PFSK-1 (cell line): ENCODE measurements around the gene ANXA1. TPM values are rescaled to one million over a fixed set of nuclear protein-coding genes. Genes with fewer than 3 reads are reported as not detected.

Source experiments
- FOXP2 ChIP-seq: optimal IDR thresholded peaks from 2 replicates; pipeline ENCODE3; 2011; ENCODE audit warnings: borderline replicate concordance, control low read depth, inconsistent platforms; ENCODE audit not compliant: insufficient read depth; ENCODE audit errors: extremely low read length, extremely low read depth
- POLR2AphosphoS5 ChIP-seq: IDR thresholded peaks from 2 replicates; pipeline ENCODE4 v1.6.1; 2012; ENCODE audit warnings: low read depth, mild to moderate bottlenecking, control low read depth, low read length, moderate library complexity
- SIN3A ChIP-seq: IDR thresholded peaks from 2 replicates; pipeline ENCODE4 v1.6.1; 2012; ENCODE audit warnings: mild to moderate bottlenecking, low read length, moderate library complexity, borderline replicate concordance; ENCODE audit not compliant: insufficient read depth
- TAF1 ChIP-seq: IDR thresholded peaks from 2 replicates; pipeline ENCODE4 v1.6.1; 2012; ENCODE audit warnings: low read length, control low read depth, borderline replicate concordance; ENCODE audit not compliant: insufficient read depth
- polyA plus RNA-seq: library from polyadenylated mRNA; unstranded; fragments of >200 nt; gene quantifications from one replicate; pipeline ENCODE4 v1.2.1, GENCODE V29; 2012; ENCODE audit warnings: low read depth, missing spikeins; ENCODE audit not compliant: insufficient read length
- TF ChIP-seq, protein P1 (sequence below), 2 experiments: IDR thresholded peaks; 2 replicates each; pipeline versions ENCODE4 v1.6.1 to v1.8.0; 2011 to 2012; ENCODE audit warnings: low read depth in 2 of 2, low read length in 2 of 2, control low read depth in 1 of 2, inconsistent platforms in 1 of 2, mild to moderate bottlenecking in 1 of 2, moderate library complexity in 1 of 2; ENCODE audit not compliant: insufficient read depth in 1 of 2

The ANXA1 gene
- 38.5 TPM for polyA plus RNA-seq

- TF ChIP-seq, protein P1, sequence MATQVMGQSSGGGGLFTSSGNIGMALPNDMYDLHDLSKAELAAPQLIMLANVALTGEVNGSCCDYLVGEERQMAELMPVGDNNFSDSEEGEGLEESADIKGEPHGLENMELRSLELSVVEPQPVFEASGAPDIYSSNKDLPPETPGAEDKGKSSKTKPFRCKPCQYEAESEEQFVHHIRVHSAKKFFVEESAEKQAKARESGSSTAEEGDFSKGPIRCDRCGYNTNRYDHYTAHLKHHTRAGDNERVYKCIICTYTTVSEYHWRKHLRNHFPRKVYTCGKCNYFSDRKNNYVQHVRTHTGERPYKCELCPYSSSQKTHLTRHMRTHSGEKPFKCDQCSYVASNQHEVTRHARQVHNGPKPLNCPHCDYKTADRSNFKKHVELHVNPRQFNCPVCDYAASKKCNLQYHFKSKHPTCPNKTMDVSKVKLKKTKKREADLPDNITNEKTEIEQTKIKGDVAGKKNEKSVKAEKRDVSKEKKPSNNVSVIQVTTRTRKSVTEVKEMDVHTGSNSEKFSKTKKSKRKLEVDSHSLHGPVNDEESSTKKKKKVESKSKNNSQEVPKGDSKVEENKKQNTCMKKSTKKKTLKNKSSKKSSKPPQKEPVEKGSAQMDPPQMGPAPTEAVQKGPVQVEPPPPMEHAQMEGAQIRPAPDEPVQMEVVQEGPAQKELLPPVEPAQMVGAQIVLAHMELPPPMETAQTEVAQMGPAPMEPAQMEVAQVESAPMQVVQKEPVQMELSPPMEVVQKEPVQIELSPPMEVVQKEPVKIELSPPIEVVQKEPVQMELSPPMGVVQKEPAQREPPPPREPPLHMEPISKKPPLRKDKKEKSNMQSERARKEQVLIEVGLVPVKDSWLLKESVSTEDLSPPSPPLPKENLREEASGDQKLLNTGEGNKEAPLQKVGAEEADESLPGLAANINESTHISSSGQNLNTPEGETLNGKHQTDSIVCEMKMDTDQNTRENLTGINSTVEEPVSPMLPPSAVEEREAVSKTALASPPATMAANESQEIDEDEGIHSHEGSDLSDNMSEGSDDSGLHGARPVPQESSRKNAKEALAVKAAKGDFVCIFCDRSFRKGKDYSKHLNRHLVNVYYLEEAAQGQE (IDR thresholded peaks at IDR 0.05; ENCODE audit: insufficient read depth in 1 of 2, low read depth in 2 of 2, low read length in 2 of 2) = no peak
- no peak for TF ChIP-seq TAF1
- TF ChIP-seq POLR2AphosphoS5 = no peak
- TF ChIP-seq SIN3A = no peak
- no peak for TF ChIP-seq FOXP2
Observed at GRCh38 chr9:73151653-73152542, at the start of gene ANXA1. ANXA1 (plus strand) TSS chr9:73151865; CDS start chr9:73158536, 6,671 bp downstream.

GRCh38 chr9:73104342-73104741 lies 47.3 kb upstream of the ANXA1 start:
- TF ChIP-seq, protein P1 (IDR thresholded peaks at IDR 0.05; ENCODE audit: insufficient read depth in 1 of 2, low read depth in 2 of 2, low read length in 2 of 2) = no peak

- no peak for TF ChIP-seq SIN3A
- TF ChIP-seq TAF1 = no peak
- no peak for TF ChIP-seq FOXP2
- no peak for TF ChIP-seq POLR2AphosphoS5
- TF ChIP-seq, protein P1 (IDR thresholded peaks at IDR 0.05; ENCODE audit: insufficient read depth in 1 of 2, low read depth in 2 of 2, low read length in 2 of 2) = no peak
Observed at GRCh38 chr9:73104921-73105320, 46.7 kb upstream of the ANXA1 start.

DNA sequence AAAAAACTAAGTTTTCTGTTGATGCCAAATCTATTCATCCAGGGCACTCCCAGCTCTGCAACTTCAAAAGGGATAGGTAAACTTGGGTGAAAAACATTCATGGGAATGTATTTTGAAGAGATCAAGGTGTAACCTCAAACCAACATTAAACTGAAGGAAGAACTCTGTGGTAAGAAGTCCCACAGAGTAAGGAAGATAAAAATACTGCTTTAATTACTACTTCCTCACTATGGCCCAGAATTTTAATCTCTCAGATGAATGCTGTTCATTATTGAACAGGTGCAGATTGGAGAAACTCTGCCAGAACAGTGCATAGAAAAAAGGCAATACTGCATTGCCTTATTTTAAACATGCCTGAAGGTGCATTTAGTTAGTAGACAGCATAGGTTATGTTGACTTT lies 37.6 kb upstream of the ANXA1 start:
- TF ChIP-seq TAF1 = no peak
- TF ChIP-seq FOXP2 = no peak
- no peak for TF ChIP-seq SIN3A
- no peak for TF ChIP-seq POLR2AphosphoS5
- TF ChIP-seq, protein P1 (IDR thresholded peaks at IDR 0.05; ENCODE audit: insufficient read depth in 1 of 2, low read depth in 2 of 2, low read length in 2 of 2) = no peak

GRCh38 chr9:73114958-73115357 lies 36.7 kb upstream of the ANXA1 start:
- TF ChIP-seq SIN3A (no peak), FOXP2 (no peak), POLR2AphosphoS5 (no peak), TAF1 (no peak)
- TF ChIP-seq, protein P1 (IDR thresholded peaks at IDR 0.05; ENCODE audit: insufficient read depth in 1 of 2, low read depth in 2 of 2, low read length in 2 of 2) = no peak
